GM19328 (cell line): ENCODE results near the gene GNG12.

Source experiments
- ATAC-seq: cut with Tn5 transposase; IDR thresholded peaks from one replicate; pipeline ENCODE4 v1.9.1; 2021; ENCODE audit warnings: mild to moderate bottlenecking, moderate library complexity; ENCODE audit not compliant: unreplicated experiment

The GNG12 gene

GRCh38 chr1:67788238-67788790, 45.0 kb downstream of the GNG12 start:
- no peak for ATAC-seq

DNA sequence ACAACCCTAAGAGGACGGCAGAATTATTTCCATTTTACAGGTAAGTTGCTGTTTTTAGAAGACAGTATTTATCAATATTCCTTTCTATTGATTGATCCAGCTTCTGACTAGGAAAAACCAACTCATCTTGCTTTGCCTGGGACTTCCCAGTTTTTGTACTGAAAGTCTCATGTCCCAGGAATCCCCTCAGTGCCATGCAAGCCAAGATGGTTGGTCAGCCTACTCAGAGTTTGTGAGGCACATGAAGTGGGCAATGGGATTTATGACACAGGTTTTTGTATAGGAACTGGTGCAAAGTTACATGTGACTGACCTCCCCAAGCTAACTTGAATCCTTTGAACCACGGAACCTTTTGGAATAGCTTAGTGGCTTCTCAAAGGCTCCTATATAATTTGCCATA, 45.5 kb downstream of the GNG12 start:
- no peak for ATAC-seq

GRCh38 chr1:67785847-67786753, 47.2 kb downstream of the GNG12 start:
- ATAC-seq: no peak

GRCh38 chr1:67784545-67785186, 48.6 kb downstream of the GNG12 start:
- no peak for ATAC-seq

GRCh38 chr1:67780637-67781036, 52.6 kb downstream of the GNG12 start:
- ATAC-seq: no peak

GRCh38 chr1:67777440-67777839, 55.8 kb downstream of the GNG12 start:
- ATAC-seq: no peak

DNA sequence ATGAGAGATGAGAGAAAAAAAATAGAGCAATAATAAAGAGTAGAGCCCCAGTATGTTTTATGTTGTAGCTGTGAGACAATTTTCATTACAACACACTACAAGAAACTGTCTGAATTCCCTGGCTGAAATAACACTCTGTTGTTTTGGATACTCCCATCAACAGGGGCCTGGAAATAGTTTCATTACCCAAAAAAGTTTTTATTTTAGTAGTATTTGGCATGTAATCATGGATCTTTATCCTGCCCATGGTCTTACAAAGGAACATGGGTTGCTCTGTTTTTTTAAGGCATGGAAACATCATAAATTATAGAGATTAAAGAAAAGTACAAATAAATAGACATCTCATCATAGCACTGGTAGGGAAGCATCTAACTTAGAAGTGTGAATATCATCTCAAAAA, 56.3 kb downstream of the GNG12 start:
- ATAC-seq: no peak

- ATAC-seq: no peak
Measured at GRCh38 chr1:67773462-67773861, 59.8 kb downstream of the GNG12 start.

DNA sequence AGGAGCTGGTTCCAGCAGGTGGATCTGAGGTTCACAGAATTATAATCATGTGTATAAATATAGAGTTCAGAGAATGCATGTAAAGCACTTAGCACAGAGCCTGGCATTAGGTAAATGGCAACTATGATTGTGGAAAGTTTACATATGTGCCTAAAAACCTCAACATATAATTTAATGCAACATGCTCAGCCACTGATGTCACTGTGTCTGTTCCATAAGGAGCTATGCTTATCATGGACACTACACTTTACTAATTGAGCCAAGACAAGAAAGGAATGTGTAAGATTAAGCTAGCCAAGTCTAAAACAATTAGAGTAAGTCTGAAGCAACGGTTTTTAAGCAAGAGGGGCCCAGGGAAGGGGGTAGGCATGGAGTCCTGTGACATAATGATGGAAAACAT, 61.5 kb downstream of the GNG12 start:
- no peak for ATAC-seq

GRCh38 chr1:67771152-67771551, 62.1 kb downstream of the GNG12 start:
- ATAC-seq: no peak

GRCh38 chr1:67769633-67770256, 63.5 kb downstream of the GNG12 start:
- ATAC-seq: no peak

DNA sequence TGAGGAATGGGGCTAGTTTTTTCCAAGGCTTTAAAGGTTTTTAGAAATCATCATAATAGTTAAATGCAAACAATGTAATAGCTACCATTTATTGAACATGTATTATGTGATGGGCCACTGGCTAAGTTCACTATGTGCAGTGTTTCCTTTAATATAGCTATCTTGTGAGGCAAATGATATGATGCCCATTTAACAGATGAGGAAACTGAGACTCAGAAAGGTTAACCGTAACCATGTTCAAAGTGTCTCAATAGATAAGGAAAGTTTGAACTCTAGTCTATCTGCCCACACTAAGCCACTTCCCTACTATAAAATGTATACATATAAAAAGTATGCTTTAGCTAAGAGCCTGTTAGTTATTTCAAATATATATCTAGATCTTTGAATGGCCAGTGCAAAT, 64.8 kb downstream of the GNG12 start:
- no peak for ATAC-seq

DNA sequence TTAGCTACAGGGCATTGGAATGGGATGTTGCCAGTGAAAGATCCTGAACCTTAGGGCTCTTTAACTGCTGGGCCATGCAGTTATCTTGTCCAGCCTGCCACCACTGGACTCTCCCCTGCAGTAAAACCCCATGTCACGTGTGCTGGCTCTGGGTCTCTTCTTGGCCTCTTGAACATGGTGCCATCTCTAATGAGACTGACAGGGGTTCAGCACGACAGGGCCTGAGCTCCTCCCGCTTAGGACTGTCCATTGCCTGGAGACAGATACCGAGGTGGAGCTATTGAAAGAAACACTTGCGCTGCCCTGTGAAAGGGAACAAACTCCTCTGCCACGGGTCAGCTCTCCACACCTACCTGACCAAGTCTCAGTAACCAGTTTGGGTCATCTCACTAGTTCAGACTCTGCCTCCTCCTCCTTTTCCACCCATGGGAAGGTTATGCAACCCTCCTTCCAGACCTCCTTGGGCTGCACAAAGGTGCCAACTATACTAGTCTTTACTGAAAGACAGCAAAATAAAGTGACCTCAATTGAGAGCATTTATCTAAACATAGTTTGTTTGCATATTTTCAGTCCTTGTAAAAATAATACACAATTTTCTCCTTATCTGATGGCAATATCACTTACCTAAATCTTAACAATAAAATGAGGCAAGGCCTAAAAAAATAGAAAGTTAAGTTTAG, 66.0 kb downstream of the GNG12 start:
- no peak for ATAC-seq

- no peak for ATAC-seq
Measured at GRCh38 chr1:67766141-67766978, 66.9 kb downstream of the GNG12 start.

- no peak for ATAC-seq
Measured at GRCh38 chr1:67764633-67765032, 68.6 kb downstream of the GNG12 start.

DNA sequence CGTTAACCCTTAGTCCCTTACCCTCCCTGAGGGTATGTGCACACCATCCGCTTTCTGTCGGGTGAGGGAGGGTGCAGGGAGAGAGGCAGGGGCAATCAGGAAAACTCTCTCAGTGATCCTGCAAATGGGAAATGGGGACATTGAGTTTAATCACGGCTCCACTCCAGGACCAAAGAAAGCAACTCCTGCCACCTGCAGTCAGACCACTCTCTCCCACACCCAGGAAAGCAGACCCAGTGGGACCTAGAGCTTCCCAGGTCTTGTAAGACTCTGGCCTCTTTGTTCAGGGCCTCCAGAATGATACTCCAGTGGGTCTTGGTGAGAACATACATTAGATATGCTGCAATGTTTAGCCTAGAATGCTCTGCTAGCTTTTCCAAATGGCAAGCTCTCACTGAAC, 71.5 kb downstream of the GNG12 start:
- no peak for ATAC-seq

- ATAC-seq: no peak
Measured at GRCh38 chr1:67761091-67761490, 72.2 kb downstream of the GNG12 start.

DNA sequence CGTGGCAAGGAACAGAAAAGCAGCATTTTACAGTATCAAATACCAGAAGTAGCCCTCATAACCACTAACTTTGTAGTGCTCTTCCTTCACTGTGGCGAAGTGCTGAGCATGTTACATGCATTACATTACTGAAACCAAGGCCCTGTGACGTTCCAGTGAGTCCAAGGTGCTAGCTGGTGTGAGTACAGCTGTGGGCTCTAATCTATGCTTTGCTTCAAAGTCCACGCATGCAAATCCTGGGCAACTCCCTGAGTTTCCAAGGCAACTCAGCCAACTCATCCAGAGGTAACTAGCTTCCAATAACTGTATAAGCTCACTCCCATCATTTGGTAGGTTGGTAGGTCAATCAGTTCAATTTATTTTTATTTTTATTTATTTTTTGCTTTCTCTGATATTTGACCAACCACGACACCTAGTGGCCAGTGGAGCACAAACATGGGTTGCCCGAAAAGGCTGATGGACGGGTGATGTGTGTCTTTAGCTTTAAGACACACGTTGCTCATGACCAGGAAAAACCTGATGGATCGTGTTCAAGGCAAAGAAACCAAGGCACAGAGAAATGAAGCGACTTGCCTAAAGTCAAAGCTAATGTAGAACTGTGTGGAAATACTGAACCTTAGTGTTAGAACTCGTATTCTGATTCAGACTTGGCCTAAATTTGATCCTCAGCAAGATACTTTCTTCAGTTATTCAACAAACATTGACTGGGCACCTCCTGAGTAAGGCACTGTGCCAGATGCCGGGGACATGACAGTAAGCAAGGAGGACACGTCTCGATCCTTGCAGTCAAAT, 73.0 kb downstream of the GNG12 start:
- ATAC-seq: peak; percentile 98

DNA sequence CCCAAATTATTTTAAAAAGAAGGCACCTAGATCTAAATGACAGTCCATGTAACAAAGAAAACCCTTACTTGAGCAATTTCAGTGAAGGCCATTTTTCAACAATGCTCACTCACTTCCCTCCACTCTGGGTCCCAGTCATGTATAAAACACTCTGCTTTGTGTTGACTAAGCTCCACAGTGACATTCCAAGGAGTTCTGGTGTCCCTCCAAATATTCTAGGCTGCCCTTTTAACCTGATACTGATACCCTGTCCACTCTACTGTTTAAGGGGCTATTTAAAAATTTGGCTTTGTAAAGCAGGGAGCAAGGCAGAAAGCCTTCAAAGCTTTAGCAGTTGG, 73.6 kb downstream of the GNG12 start:
- ATAC-seq: peak; percentile 12
